NOMO-1 treated with DMSO at 0.1 percent for 48 hours (cell line): ENCODE data around the gene ATG13.
"Not testable (repeated sequence)": the region's sequence is repeated elsewhere in the genome, so short reads cannot be mapped to it uniquely, and the experiment has no call there.

Source experiments
- DNase-seq: peaks from one replicate; lab custom pipeline; 2025; ENCODE audit not compliant: unreplicated experiment; lab: John Stamatoyannopoulos, UW

Gene ATG13

GRCh38 chr11:46642627-46643335 lies 25.4 kb downstream of the ATG13 start:
- DNase-seq, result no peak

- DNase-seq, result no peak
Observed at GRCh38 chr11:46643531-46643930, 26.2 kb downstream of the ATG13 start.

GRCh38 chr11:46643986-46644385 lies 26.6 kb downstream of the ATG13 start:
- no peak for DNase-seq

GRCh38 chr11:46649180-46649738 lies 31.9 kb downstream of the ATG13 start:
- no peak for DNase-seq

- no peak for DNase-seq
Observed at GRCh38 chr11:46655631-46656030, 38.3 kb downstream of the ATG13 start.

- DNase-seq, result no peak
Observed at GRCh38 chr11:46657186-46657585, 39.8 kb downstream of the ATG13 start.

GRCh38 chr11:46658259-46658658 lies 40.9 kb downstream of the ATG13 start:
- DNase-seq, result no peak

DNA sequence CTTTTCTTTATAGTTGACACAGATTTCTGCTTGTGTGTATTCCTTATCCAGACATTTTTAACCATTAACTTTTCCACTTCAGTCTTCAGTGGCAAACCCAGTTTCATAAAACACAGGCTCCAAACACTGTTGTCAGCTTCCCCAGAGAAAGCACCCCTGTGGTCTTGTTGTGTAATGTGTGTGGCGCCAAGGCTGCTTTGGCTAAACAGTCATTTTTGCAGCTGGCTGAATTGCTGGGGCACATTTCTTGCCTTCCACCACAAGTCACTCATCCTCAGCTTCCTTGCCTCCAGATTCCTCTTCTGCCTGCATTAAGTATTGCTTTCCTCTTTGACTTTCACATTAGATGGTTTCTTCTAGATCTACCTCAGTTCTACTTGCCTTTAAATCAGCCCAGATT lies 42.6 kb downstream of the ATG13 start:
- peak; percentile 96 for DNase-seq

- DNase-seq, result no peak
Observed at GRCh38 chr11:46661836-46662235, 44.5 kb downstream of the ATG13 start.

- DNase-seq, result no peak
Observed at GRCh38 chr11:46662366-46662765, 45.0 kb downstream of the ATG13 start.

DNA sequence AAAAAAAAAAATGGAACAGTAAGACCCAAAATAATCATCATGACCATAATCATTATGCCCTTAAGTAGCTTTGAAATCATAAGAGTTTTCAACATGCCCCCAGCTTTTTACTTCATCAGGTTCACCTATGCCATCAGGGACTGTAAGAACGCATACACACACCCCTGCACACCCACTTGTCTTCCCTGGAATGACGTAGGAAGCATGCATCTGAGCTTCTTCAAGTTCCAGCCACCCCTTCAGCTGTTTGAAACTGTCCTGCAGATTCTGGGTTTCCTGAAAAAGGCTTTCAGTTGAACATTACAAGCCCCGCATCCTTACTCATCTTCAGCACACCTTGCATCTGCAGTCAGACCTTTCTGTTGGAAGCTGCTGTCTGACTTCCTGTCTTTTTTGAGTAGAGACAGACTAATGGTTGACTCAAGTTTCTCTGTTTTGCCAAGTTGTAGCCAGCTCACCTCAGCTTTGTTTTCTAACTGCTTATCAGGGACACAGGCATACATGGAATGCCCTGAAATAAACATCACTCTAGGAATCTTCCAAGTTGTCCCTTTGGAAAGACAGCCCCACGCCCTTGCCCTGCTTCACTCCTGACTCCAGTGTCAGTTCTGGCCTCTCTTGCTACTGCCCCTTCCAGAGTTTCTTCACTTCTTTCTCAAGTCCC lies 46.1 kb downstream of the ATG13 start:
- no peak for DNase-seq

- no peak for DNase-seq
Observed at GRCh38 chr11:46664612-46665011, 47.3 kb downstream of the ATG13 start.

DNA sequence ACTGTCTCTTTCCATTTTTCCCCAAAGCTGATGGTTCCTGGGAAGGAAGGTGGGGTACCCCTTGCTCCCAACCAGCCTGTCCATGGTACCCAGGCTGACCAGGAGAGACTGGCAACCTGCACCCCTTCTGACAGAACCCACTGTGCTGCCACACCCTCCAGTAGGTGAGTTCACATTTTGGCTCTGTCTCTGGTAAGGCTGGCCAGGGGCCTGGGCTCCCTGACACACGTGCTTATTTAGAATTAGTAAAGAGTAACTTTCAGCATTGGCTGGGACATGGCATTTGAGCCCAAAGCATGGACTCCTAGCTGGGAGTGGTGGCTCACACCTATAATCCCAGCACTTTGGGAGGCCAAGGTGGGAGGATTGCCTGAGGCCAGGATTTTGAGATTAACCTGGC lies 48.0 kb downstream of the ATG13 start:
- no peak for DNase-seq

GRCh38 chr11:46666516-46666915 lies 49.2 kb downstream of the ATG13 start:
- DNase-seq, result no peak

- no peak for DNase-seq
Observed at GRCh38 chr11:46667043-46667481, 49.7 kb downstream of the ATG13 start.

DNA sequence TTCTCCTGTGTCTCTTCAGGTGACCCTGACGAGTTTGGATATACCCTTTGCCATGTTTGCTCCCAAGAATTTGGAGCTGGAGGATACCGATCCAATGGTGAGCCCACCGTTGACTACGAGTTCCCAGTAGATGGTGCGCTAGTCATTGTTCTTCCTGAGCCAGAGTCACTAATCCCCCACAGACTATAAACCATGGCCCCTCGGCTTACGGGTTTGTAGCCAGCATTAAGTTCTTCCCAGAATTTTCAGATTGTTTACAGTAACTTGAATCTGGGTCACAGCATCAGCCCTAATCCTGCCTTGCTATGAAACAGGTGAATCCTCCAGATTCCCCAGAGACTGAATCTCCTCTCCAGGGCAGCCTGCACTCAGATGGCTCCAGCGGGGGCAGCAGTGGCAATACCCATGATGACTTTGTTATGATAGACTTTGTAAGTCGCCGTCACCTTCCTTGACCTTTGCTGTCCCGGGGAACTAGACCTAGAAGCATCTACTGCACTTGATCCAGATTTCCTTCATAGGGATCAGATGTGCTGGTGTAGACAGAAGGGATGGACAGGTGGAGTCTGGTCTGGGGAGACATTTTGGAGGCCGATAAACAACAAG lies 51.2 kb downstream of the ATG13 start:
- no peak for DNase-seq

- peak; percentile 63 for DNase-seq
Observed at GRCh38 chr11:46669711-46670139, 52.4 kb downstream of the ATG13 start.

DNA sequence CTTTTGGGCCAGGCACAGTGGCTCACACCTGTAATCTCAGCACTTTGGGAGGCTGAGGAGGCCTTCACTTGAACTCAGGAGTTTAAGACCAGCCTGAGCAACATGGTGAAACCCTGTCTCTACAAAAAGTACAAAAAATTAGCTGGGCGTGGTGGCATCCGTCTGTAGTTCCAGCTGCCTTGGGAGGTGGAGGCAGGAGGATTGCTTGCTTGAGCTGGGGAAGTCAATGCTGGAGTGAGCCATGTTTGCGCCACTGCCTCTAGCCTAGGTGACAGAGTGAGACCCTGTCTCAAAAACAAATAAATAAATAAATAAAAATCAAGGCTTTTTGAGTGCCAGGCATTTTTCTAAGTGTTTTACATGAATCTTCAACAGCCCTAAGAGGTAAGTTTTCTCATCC lies 53.2 kb downstream of the ATG13 start:
- DNase-seq, result not testable (repeated sequence)

GRCh38 chr11:46671958-46672315 lies 54.6 kb downstream of the ATG13 start:
- no peak for DNase-seq

GRCh38 chr11:46672381-46672839 lies 55.1 kb downstream of the ATG13 start:
- peak; percentile 26 for DNase-seq

DNA sequence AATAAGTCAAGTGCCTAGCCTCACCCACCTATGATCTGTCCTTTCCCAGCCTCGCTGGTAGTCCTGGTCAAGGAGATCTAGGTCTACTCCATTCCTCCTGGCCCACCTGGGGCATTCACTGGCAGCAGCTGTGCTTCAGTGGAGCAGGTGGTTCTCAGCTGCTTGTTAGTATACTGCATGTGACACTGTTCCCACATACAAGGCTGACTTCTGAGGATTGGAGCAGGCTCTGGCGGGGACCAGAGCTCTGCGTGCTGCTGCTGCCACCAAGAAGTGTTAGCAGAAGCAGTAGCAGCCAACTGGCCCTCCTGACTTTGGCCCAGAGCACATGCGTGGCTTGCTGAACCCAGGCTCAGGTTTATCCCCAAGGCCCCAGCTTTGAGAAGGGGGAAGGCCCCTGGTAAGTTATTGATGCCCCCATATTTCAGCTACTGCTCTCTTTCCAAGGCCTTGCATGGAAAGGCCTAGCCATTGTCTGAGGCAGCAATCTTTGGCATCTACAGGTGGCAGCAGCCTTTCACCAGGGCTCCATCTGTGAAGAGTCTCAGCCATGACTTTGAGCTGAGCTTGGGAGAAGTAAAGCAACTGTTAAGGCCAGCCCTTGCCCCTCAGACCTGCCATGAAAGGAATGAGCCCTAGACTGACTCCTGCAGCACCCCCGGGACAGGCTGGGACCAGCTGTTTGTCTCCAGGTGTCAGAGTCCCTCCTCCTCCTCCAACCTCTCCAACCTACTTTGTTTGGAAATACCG lies 56.5 kb downstream of the ATG13 start:
- DNase-seq, result no peak
